Putamen (tissue), 1 donor: Measurements from ENCODE around the gene PITHD1.
"Not testable (repeated sequence)": the region's sequence is repeated elsewhere in the genome, so short reads cannot be mapped to it uniquely, and the experiment has no call there.

Experiments used
- DNase-seq: peaks from one replicate; pipeline ENCODE4 v3.0.0-alpha.2; 2016; ENCODE audit warnings: low spot score

Gene PITHD1

GRCh38 chr1:23777979-23778814 lies at the start of gene PITHD1:
TSS of gene PITHD1 (plus strand) at chr1:23778418. CDS start at chr1:23778516, 98 bp downstream.
- DNase-seq, result peak; percentile 84

- no peak for DNase-seq
Measured at GRCh38 chr1:23732363-23733224, 45.6 kb upstream of the PITHD1 start.

- DNase-seq, result not testable (repeated sequence)
Measured at GRCh38 chr1:23733281-23733680, 44.9 kb upstream of the PITHD1 start.

- DNase-seq, result no peak
Measured at GRCh38 chr1:23736437-23737134, 41.6 kb upstream of the PITHD1 start.

- DNase-seq, result no peak
Measured at GRCh38 chr1:23741609-23742008, 36.6 kb upstream of the PITHD1 start.

- no peak for DNase-seq
Measured at GRCh38 chr1:23742670-23743286, 35.4 kb upstream of the PITHD1 start.

GRCh38 chr1:23743287-23744152 lies 34.7 kb upstream of the PITHD1 start, which contains the start of gene ELOA:
TSS of gene ELOA (plus strand) at chr1:23743471. CDS start at chr1:23743504, 33 bp downstream.
- DNase-seq, result peak; percentile 84

GRCh38 chr1:23745515-23745914 lies 32.7 kb upstream of the PITHD1 start:
- DNase-seq, result no peak

- DNase-seq, result no peak
Measured at GRCh38 chr1:23748016-23748415, 30.2 kb upstream of the PITHD1 start.

GRCh38 chr1:23751050-23751814 lies 27.0 kb upstream of the PITHD1 start:
- no peak for DNase-seq

- no peak for DNase-seq
Measured at GRCh38 chr1:23751815-23752200, 26.4 kb upstream of the PITHD1 start.

- no peak for DNase-seq
Measured at GRCh38 chr1:23752909-23753308, 25.3 kb upstream of the PITHD1 start.

- no peak for DNase-seq
Measured at GRCh38 chr1:23756676-23757075, 21.5 kb upstream of the PITHD1 start.

GRCh38 chr1:23757812-23758211 lies 20.4 kb upstream of the PITHD1 start:
- no peak for DNase-seq

- peak; percentile 55 for DNase-seq
Measured at GRCh38 chr1:23759277-23759676, 18.9 kb upstream of the PITHD1 start.

- no peak for DNase-seq
Measured at GRCh38 chr1:23763041-23763577, 15.1 kb upstream of the PITHD1 start.

- DNase-seq, result no peak
Measured at GRCh38 chr1:23768733-23769132, 9.5 kb upstream of the PITHD1 start.

- DNase-seq, result peak; percentile 66
Measured at GRCh38 chr1:23772049-23772853, 6.0 kb upstream of the PITHD1 start.

- DNase-seq, result no peak
Measured at GRCh38 chr1:23772854-23773242, 5.4 kb upstream of the PITHD1 start.
